Lower leg skin (tissue), 4 donors: ENCODE results near the gene H6PD. TPM values are rescaled to one million over a fixed set of nuclear protein-coding genes. Genes with fewer than 3 reads are reported as not detected.

ENCODE experiments used
- DNase-seq, 2 donors: peaks; one replicate each; pipeline ENCODE4 v3.0.0-alpha.2; 2019; ENCODE audit warnings: low spot score in 2 of 2
- H3K4me3 ChIP-seq: fragments of 200-600 bp; sonication (generic); 2 replicates; pipeline ENCODE4 v1.5.1; 2017; ENCODE audit warnings: mild to moderate bottlenecking, low read depth; ENCODE audit not compliant: poor library complexity, severe bottlenecking
- CTCF ChIP-seq, 3 donors: fragments of 450-650 bp; IDR thresholded peaks; one replicate each; pipeline ENCODE4 v1.5.1; 2016; ENCODE audit warnings: antibody characterized with exemption in 3 of 3, mild to moderate bottlenecking in 3 of 3, moderate library complexity in 2 of 3
- POLR2A ChIP-seq, 2 donors: fragments of 450-650 bp; IDR thresholded peaks; one replicate each; pipeline ENCODE4 v1.6.1; 2016 to 2017; ENCODE audit warnings: antibody characterized with exemption in 2 of 2, mild to moderate bottlenecking in 1 of 2, moderate library complexity in 1 of 2
- WGBS, 2 donors: methylation state at CpG; one replicate each; pipeline ENCODE4 v1.1.5; 2018; 5-methylcytosine and 5-hydroxymethylcytosine counted together
- intact Hi-C: fragments of 100-400 bp; cut with DNase I; formaldehyde crosslinking; loops from one replicate; pipeline ENCODE4 v1.15.0; 2023; ENCODE audit warnings: low total_unique reads
- total RNA-seq, 4 donors: library from RNA; depleted of rRNA; stranded (reverse); fragments of >200 nt; gene quantifications; one replicate each; pipeline ENCODE4 v1.1.0, GENCODE V29; 2016

The H6PD gene
- total RNA-seq, 4 donors from 2014 or later, result 65.5 to 98.7 (median 87.8) TPM

- intact Hi-C loops, result no loop called here
- H3K4me3 ChIP-seq, result peak overlapping the region; percentile 71
- DNase-seq, result no peak
- 20 to 28% methylated on average over 6 of the region's 6 CpGs for WGBS, 2 donors
- TF ChIP-seq CTCF (IDR thresholded peaks at IDR 0.05) (no peak), POLR2A (IDR thresholded peaks at IDR 0.05) (no peak)
These were observed 59.8 kb downstream of the H6PD start for GRCh38 chr1:9294405-9294773.

- H3K4me3 ChIP-seq, result peak overlapping the region; percentile 71
- no peak for TF ChIP-seq POLR2A (IDR thresholded peaks at IDR 0.05)
- TF ChIP-seq CTCF (IDR thresholded peaks at IDR 0.05), result no peak
- WGBS, 2 donors, result 24 to 30% methylated on average over 10 of the region's 10 CpGs
- intact Hi-C loops, result no loop called here
- no peak for DNase-seq
These were observed 60.5 kb downstream of the H6PD start for GRCh38 chr1:9294910-9295636.

DNA sequence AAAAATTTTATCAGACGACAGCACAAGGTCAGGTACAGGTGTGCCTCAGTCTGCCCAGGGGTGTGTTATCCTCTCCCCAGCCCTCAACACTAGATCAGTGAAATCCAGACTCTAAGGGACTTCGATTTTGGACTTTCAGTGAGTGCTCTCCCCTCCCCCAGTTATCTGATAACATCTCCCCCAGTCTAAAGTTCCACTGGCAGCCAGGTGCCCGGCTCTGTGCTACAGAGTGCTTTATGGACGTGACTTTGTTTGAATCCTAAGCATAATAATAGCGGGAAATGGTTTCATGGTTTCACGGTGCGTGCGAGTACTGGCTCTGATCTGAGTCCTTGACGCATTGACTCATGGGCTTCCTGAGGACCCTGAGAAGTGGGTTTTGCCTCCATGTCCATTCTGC lies 61.3 kb downstream of the H6PD start:
- 70 to 80% methylated on average over 9 of the region's 9 CpGs for WGBS, 2 donors
- DNase-seq, result no peak
- TF ChIP-seq POLR2A (IDR thresholded peaks at IDR 0.05) (no peak), CTCF (IDR thresholded peaks at IDR 0.05) (no peak)
- intact Hi-C loops, result no loop called here
- H3K4me3 ChIP-seq, result no peak overlapping the region

- no peak for TF ChIP-seq CTCF (IDR thresholded peaks at IDR 0.05)
- no peak for TF ChIP-seq POLR2A (IDR thresholded peaks at IDR 0.05)
- intact Hi-C loops, result no loop called here
- no peak overlapping the region for H3K4me3 ChIP-seq
- DNase-seq, result peak in 1 of 2 donors; percentile 72
- 76 to 80% methylated on average over 6 of the region's 6 CpGs for whole genome bisulfite sequencing, 2 donors
These were observed 62.3 kb downstream of the H6PD start for GRCh38 chr1:9296850-9297249.

DNA sequence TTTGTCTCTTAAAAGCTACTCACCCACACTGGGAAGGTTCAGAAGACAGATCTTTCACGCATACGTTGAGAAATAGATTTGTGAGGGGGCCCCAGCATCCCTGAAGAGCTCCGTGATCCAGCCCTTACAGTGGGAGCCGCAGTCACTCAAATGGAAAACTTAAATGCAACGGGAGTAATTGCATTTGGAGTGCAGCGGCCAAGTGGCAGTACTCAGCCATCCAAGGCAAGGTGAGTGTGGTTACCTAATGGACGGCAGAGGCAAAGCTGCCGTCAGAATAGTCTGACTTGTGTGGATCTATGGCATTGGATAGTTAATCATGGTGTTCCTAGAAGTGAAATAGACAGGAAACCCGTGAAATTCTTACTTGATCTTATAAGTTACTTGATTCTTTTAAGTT lies 63.3 kb downstream of the H6PD start:
- H3K4me3 ChIP-seq, result no peak overlapping the region
- WGBS, 2 donors, result 82 to 92% methylated on average over 9 of the region's 9 CpGs

More for the DNA sequence above, 63.3 kb downstream of the H6PD start:
- no peak for TF ChIP-seq POLR2A (IDR thresholded peaks at IDR 0.05)
- TF ChIP-seq CTCF (IDR thresholded peaks at IDR 0.05), result no peak
- DNase-seq, result no peak
- intact Hi-C loops, result no loop called here
